Fibroblast of villous mesenchyme (primary cell): ENCODE measurements around the gene TMEM244. TPM values are rescaled to one million over a fixed set of nuclear protein-coding genes. Genes with fewer than 3 reads are reported as not detected.
"Not testable (repeated sequence)": the region's sequence is repeated elsewhere in the genome, so short reads cannot be mapped to it uniquely, and the experiment has no call there.

Experiments
- DNase-seq: peaks from one replicate; pipeline ENCODE4 v3.0.0-alpha.2; 2010; ENCODE audit warnings: low read depth
- H3K4me3 ChIP-seq: 2 replicates; pipeline ENCODE4 v1.5.1; 2011; ENCODE audit warnings: low read depth, mild to moderate bottlenecking, low read length
- CTCF ChIP-seq: IDR thresholded peaks from 2 replicates; pipeline ENCODE4 v1.5.1; 2012; ENCODE audit warnings: low read depth, mild to moderate bottlenecking, low read length; ENCODE audit not compliant: insufficient read depth
- total RNA-seq: library from RNA; depleted of rRNA; stranded (reverse); fragments of >200 nt; gene quantifications from 2 replicates; pipeline ENCODE4 v1.2.3, GENCODE V29; 2012

TMEM244 gene
- total RNA-seq, 1 donor, result not detected

GRCh38 chr6:129828229-129828628 lies 32.9 kb downstream of the TMEM244 start:
- no peak overlapping the region for H3K4me3 ChIP-seq
- TF ChIP-seq CTCF, result no peak
- no peak for DNase-seq

DNA sequence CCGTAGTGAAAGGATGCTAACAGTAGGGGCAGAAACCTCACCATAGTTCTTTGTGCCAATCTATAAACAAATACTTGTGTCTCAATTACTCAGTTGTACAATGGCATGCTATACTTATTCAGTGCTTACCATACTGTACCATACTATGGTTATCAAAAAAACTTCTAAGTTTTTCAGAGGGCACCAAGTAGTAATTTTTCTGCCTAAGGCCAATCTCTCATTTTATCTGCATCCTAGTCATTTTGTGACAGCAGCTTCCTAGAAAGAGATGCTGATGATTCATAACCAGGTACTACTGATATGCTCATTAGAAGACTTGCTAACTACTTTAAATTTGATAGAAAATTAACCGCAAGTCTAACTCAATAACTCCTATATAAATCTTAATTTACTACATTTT lies 42.9 kb downstream of the TMEM244 start:
- DNase-seq, result no peak
- no peak overlapping the region for H3K4me3 ChIP-seq
- TF ChIP-seq CTCF, result no peak

- no peak overlapping the region for H3K4me3 ChIP-seq
- no peak for TF ChIP-seq CTCF
- no peak for DNase-seq
These were observed 43.3 kb downstream of the TMEM244 start for GRCh38 chr6:129817821-129818220.

GRCh38 chr6:129817332-129817731 lies 43.8 kb downstream of the TMEM244 start:
- no peak for DNase-seq
- no peak for TF ChIP-seq CTCF
- H3K4me3 ChIP-seq, result no peak overlapping the region

DNA sequence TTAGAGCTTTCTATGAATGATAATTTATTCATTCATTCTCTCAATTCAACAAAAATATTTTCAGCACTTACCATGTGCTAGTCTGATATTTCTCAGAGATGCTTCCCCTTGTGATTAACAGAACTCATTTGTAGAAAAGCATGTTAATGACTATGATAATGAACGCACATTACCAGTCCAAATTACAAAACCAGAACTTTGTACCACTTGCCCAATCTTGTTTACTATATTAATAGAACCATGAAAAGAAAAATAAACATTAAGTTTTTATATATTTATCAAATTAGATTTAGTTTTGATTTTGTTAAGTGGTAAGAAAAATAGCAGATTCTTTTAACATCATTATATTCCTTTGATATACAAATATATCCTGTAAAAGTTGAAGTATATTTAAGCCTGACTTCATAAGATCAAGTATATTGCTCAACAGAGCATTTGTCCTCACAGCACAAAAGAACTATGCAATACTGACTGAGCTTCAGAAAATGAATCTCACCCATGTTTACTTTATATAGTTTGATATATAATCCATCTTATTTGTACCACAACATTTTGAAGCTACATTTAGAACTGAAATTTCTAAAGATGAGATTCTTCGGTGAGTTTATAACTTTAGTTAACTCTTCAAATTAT lies 48.9 kb downstream of the TMEM244 start:
- H3K4me3 ChIP-seq, result no peak overlapping the region
- DNase-seq, result no peak
- no peak for TF ChIP-seq CTCF

DNA sequence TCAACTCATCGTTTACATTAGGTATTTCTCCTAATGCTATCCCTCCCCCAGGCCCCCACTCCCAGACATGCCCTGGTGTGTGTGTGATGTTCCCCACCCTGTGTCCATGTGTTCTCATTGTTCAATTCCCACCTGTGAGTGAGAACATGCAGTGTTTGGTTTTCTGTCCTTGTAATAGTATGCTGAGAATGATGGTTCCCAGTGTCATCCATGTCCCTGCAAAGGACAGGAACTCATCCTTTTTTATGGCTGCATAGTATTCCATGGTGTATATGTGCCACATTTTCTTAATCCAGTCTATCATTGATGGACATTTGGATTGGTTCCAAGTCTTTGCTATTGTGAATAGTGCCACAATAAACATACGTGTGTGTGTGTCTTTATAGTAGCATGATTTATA lies 54.0 kb downstream of the TMEM244 start:
- H3K4me3 ChIP-seq, DNase-seq: not testable (repeated sequence)

DNA sequence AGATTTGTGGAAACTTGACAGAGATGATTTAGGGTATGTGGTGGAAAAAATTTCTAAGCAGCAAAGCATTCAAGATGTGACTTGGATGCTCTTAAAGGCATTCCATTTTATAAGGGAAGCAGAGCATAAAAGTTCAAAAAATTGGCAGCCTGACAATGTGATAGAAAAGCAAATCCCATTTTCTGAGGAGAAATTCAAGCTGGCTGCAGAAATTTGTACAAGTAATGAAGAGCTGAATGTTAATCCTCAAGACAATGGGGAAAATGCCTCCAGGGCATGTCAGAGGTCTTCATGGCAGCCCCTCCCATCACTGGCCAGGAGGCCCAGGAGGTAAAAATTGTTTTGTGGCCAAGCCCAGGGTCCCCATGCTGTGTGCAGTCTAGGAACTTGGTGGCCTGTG lies 58.2 kb downstream of the TMEM244 start:
- not testable (repeated sequence) for H3K4me3 ChIP-seq, DNase-seq

- no peak for TF ChIP-seq CTCF
- no peak overlapping the region for H3K4me3 ChIP-seq
- no peak for DNase-seq
These were observed 59.2 kb downstream of the TMEM244 start for GRCh38 chr6:129801909-129802308.
